Activated T-helper 2 cell treated with anti-CD3 and anti-CD28 coated beads, Interferon-gamma antibody, Interleukin-2, Interleukin-4, amounts not matched to agents 10 μg/mL and 5 μg/mL and 100 μg/mL, durations not matched to agents 14 hours and 24 hours and 36 hours (primary cell): ENCODE measurements around the gene PPM1L. TPM values are rescaled to one million over a fixed set of nuclear protein-coding genes. Genes with fewer than 3 reads are reported as not detected.

Experiments used
- DNase-seq: peaks from one replicate; pipeline ENCODE4 v3.0.0; 2021; ENCODE audit warnings: low spot score
- H3K27ac Mint-ChIP-seq: one replicate; pipeline ENCODE4 v1.8.0; 2021; ENCODE audit warnings: mixed read lengths
- H3K27me3 Mint-ChIP-seq: one replicate; pipeline ENCODE4 v1.8.0; 2021; ENCODE audit warnings: low read depth, mixed read lengths
- H3K36me3 Mint-ChIP-seq: one replicate; pipeline ENCODE4 v1.8.0; 2021; ENCODE audit warnings: low read depth, mixed read lengths
- H3K4me1 Mint-ChIP-seq: one replicate; pipeline ENCODE4 v1.8.0; 2021; ENCODE audit warnings: low read depth, mixed read lengths
- H3K4me3 Mint-ChIP-seq: one replicate; pipeline ENCODE4 v1.8.0; 2021; ENCODE audit warnings: low read depth, mild to moderate bottlenecking, moderate library complexity, mixed read lengths
- H3K9me3 Mint-ChIP-seq: one replicate; pipeline ENCODE4 v1.8.0; 2021; ENCODE audit warnings: mixed read lengths
- intact Hi-C: fragments of 100-400 bp; cut with micrococcal nuclease; formaldehyde crosslinking; loops from one replicate; pipeline ENCODE4 v1.15.1; 2023
- total RNA-seq: library from RNA; stranded (reverse); gene quantifications from 2 replicates; pipeline ENCODE4 v1.2.3, GENCODE V29; 2022

PPM1L gene
- total RNA-seq, 1 donor from 2014 or later, result 2.6 TPM

- no peak overlapping the region for H3K27ac Mint-ChIP-seq
- no peak overlapping the region for H3K4me3 Mint-ChIP-seq
- DNase-seq, result no peak
- no peaks in the 10 kb centered on the region for H3K9me3 Mint-ChIP-seq
- intact Hi-C loops, result no loop called here
- H3K36me3 Mint-ChIP-seq, result no peaks in the 10 kb centered on the region
- H3K4me1 Mint-ChIP-seq, result no peaks in the 10 kb centered on the region
- peaks cover 5% of the 10 kb centered on the region for H3K27me3 Mint-ChIP-seq
These were observed 96.8 kb downstream of the PPM1L start for GRCh38 chr3:160852856-160853255.

DNA sequence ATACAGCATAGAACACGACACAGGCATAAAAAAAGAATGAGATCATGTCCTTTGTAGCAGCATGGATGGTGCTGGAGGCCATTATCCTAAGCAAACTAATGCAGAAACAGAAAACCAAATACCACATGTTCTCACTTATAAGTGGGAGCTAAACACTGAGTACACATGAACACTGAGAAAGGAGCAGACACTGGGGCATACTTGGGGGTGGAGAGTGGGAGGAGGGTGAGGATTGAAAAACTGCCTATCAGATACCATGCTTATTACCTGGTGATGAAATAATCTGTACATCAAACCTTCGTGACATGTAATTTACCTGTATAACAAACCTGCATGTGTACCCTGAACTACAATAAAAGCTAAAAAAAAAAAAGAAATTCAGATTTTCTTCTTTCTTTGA is 100.4 kb downstream of the PPM1L start:
- Mint-ChIP-seq H3K4me3 (no peak overlapping the region), H3K27ac (no peak overlapping the region), H3K27me3 (peaks cover 2% of the 10 kb centered on the region), H3K4me1 (no peaks in the 10 kb centered on the region), H3K9me3 (no peaks in the 10 kb centered on the region), H3K36me3 (no peaks in the 10 kb centered on the region)
- intact Hi-C loops, result no loop called here
- no peak for DNase-seq

DNA sequence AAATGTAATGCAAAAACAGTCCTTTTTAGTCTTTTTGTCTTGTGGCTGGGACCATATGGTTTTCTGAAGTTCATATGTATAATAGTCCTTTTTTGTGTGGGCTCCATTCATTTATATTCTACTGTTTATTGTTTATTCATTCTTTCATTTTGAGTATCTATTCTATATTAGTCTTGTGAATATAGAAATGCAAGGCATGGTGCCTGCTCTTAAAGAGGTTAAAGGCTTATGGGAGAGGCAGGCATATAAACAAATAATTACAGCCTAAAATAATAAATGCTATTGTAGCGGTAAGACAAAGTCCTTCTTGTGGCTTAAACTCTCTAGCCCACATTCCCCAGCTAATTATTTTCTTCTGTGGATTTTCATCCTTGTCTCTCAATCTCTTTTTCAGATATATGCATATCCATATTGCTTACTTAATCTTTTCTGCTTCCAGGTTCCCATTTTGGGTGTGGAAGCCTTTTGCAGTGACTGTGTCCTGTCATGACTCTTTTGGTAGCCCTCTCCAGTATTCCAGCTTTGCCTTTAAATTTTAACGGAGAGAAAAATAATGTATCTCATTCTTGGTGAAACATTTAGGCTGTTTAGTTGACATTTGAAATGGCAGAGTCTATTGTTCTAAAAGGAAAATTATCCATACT is 101.6 kb downstream of the PPM1L start:
- no peak overlapping the region for H3K4me3 Mint-ChIP-seq
- H3K4me1 Mint-ChIP-seq, result no peaks in the 10 kb centered on the region
- no peak overlapping the region for H3K27ac Mint-ChIP-seq
- intact Hi-C loops, result no loop called here
- H3K9me3 Mint-ChIP-seq, result no peaks in the 10 kb centered on the region
- no peaks in the 10 kb centered on the region for H3K36me3 Mint-ChIP-seq
- no peak for DNase-seq
- peaks cover 2% of the 10 kb centered on the region for H3K27me3 Mint-ChIP-seq

DNA sequence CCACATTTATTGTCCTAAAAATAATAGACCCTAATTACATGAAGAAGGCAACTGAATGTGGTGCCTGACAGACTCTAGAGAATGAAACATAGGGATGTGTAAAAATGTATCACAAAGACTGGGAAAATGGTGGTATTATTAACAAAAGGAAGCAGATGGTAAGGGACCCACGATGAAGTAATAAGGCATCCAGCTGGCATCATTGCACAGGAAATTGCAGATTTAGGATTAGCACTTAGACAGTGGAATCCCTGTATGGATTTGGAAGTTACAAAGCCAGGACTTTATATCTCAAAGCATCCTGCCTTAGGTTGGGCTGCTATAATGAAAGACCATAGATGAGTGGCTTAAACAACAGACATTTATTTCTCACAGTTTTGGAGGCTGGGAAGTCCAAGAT is 104.3 kb downstream of the PPM1L start:
- H3K4me1 Mint-ChIP-seq, result no peaks in the 10 kb centered on the region
- no peak overlapping the region for H3K4me3 Mint-ChIP-seq
- no peak for DNase-seq
- intact Hi-C loops, result no loop called here
- H3K27ac Mint-ChIP-seq, result no peak overlapping the region
- H3K9me3 Mint-ChIP-seq, result no peaks in the 10 kb centered on the region
- H3K36me3 Mint-ChIP-seq, result no peaks in the 10 kb centered on the region
- peaks cover 2% of the 10 kb centered on the region for H3K27me3 Mint-ChIP-seq

- Mint-ChIP-seq H3K4me3 (no peak overlapping the region), H3K27ac (no peak overlapping the region), H3K36me3 (no peaks in the 10 kb centered on the region), H3K4me1 (no peaks in the 10 kb centered on the region), H3K27me3 (peaks cover 4% of the 10 kb centered on the region), H3K9me3 (no peaks in the 10 kb centered on the region)
- intact Hi-C loops, result no loop called here
- DNase-seq, result no peak
These were observed 113.8 kb downstream of the PPM1L start for GRCh38 chr3:160869825-160870224.

GRCh38 chr3:160870327-160870726 is 114.3 kb downstream of the PPM1L start:
- Mint-ChIP-seq H3K4me3 (no peak overlapping the region), H3K36me3 (no peaks in the 10 kb centered on the region), H3K27ac (no peak overlapping the region), H3K9me3 (no peaks in the 10 kb centered on the region), H3K27me3 (peaks cover 4% of the 10 kb centered on the region), H3K4me1 (no peaks in the 10 kb centered on the region)
- intact Hi-C loops, result no loop called here
- DNase-seq, result no peak

DNA sequence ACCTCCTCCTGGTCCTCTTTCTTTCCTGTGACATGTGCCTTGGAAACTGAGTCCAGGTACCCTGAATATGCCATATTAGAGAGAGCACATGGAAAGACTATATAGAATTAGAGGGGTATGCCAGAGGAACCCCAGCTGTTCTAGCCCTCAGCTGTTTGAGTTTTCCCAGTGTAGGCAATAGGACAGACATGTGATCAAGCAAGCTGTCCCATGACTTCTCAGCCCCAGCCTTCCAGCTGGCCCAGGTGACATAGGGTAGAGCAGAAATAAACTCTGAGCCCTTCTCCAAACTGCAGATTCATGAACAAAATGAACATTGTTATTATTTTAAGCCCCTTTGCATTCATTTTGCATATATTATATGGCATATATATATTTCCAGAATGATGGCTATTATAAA is 118.7 kb downstream of the PPM1L start:
- Mint-ChIP-seq H3K4me3 (no peak overlapping the region), H3K27ac (no peak overlapping the region), H3K9me3 (no peaks in the 10 kb centered on the region), H3K4me1 (no peaks in the 10 kb centered on the region), H3K27me3 (no peaks in the 10 kb centered on the region), H3K36me3 (no peaks in the 10 kb centered on the region)
- intact Hi-C loops, result no loop called here
- DNase-seq, result no peak

- H3K4me3 Mint-ChIP-seq, result no peak overlapping the region
- H3K36me3 Mint-ChIP-seq, result no peaks in the 10 kb centered on the region
- H3K27me3 Mint-ChIP-seq, result peaks cover 9% of the 10 kb centered on the region
- no peak for DNase-seq
- no peaks in the 10 kb centered on the region for H3K4me1 Mint-ChIP-seq
- intact Hi-C loops, result no loop called here
- H3K9me3 Mint-ChIP-seq, result no peaks in the 10 kb centered on the region
- no peak overlapping the region for H3K27ac Mint-ChIP-seq
These were observed 120.6 kb downstream of the PPM1L start for GRCh38 chr3:160876643-160877042.

DNA sequence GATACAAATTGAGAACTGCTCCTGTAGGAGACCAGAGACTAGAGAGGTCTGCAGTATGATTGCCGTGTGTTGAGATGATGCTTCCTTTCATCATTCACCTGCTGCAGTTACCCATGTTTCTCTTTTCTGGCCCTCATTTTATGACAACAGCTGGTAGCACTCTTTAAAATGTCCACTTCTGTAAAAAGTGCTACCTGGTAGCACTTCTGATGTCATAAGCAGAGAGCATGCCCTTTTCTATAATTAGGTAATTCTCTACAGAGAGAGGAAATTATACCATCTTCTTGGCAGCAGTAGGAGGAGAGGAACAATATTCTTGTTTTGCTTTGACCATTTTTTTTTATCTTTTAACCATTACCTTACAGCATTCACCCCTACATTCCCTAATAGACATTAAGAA is 123.8 kb downstream of the PPM1L start:
- H3K27ac Mint-ChIP-seq, result no peak overlapping the region
- H3K9me3 Mint-ChIP-seq, result no peaks in the 10 kb centered on the region
- no peak for DNase-seq
- H3K4me3 Mint-ChIP-seq, result no peak overlapping the region
- intact Hi-C loops, result no loop called here
- no peaks in the 10 kb centered on the region for H3K36me3 Mint-ChIP-seq
- H3K27me3 Mint-ChIP-seq, result peaks cover 10% of the 10 kb centered on the region
- no peaks in the 10 kb centered on the region for H3K4me1 Mint-ChIP-seq

- H3K4me1 Mint-ChIP-seq, result no peaks in the 10 kb centered on the region
- no peaks in the 10 kb centered on the region for H3K36me3 Mint-ChIP-seq
- H3K27ac Mint-ChIP-seq, result no peak overlapping the region
These were observed 127.3 kb downstream of the PPM1L start for GRCh38 chr3:160883373-160883772.

GRCh38 chr3:160885791-160886286 is 129.8 kb downstream of the PPM1L start:
- H3K4me1 Mint-ChIP-seq, result peaks cover 5% of the 10 kb centered on the region
- H3K36me3 Mint-ChIP-seq, result no peaks in the 10 kb centered on the region
- no peak overlapping the region for H3K4me3 Mint-ChIP-seq
- no peak overlapping the region for H3K27ac Mint-ChIP-seq
- peaks cover 17% of the 10 kb centered on the region for H3K9me3 Mint-ChIP-seq
- intact Hi-C loops, result no loop called here
- no peak for DNase-seq
- H3K27me3 Mint-ChIP-seq, result peaks cover 5% of the 10 kb centered on the region

More at GRCh38 chr3:160883373-160883772, 127.3 kb downstream of the PPM1L start:
- DNase-seq, result no peak
- no peak overlapping the region for H3K4me3 Mint-ChIP-seq
- H3K27me3 Mint-ChIP-seq, result peaks cover 10% of the 10 kb centered on the region
- intact Hi-C loops, result no loop called here
- peaks cover 9% of the 10 kb centered on the region for H3K9me3 Mint-ChIP-seq

GRCh38 chr3:160886421-160886820 is 130.4 kb downstream of the PPM1L start:
- DNase-seq, result no peak
- Mint-ChIP-seq H3K36me3 (no peaks in the 10 kb centered on the region), H3K27me3 (peaks cover 2% of the 10 kb centered on the region), H3K9me3 (peaks cover 17% of the 10 kb centered on the region), H3K4me1 (peaks cover 5% of the 10 kb centered on the region), H3K27ac (no peak overlapping the region), H3K4me3 (no peak overlapping the region)
- intact Hi-C loops, result no loop called here

DNA sequence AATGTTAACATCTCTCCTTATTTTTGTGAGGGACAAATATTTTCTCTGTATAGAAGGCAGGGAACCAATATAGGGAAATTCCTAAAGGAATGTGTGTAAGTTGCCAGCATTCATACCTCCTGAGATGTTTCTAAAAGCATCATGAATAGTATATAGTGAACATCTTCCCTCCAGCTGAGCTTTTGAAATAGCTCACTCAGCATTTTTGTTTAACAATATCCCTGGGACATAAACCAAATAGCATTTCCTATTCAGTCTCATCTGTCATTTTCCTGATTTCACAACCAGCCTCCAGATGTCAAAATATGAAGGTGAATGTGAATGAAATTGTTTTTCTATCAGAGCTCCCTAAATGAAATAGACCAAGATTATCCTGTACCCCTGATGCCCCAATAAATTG is 137.2 kb downstream of the PPM1L start:
- Mint-ChIP-seq H3K4me3 (no peak overlapping the region), H3K9me3 (peaks cover 8% of the 10 kb centered on the region), H3K36me3 (no peaks in the 10 kb centered on the region), H3K27ac (no peak overlapping the region), H3K27me3 (no peaks in the 10 kb centered on the region), H3K4me1 (peaks cover 5% of the 10 kb centered on the region)
- intact Hi-C loops, result no loop called here
- no peak for DNase-seq

DNA sequence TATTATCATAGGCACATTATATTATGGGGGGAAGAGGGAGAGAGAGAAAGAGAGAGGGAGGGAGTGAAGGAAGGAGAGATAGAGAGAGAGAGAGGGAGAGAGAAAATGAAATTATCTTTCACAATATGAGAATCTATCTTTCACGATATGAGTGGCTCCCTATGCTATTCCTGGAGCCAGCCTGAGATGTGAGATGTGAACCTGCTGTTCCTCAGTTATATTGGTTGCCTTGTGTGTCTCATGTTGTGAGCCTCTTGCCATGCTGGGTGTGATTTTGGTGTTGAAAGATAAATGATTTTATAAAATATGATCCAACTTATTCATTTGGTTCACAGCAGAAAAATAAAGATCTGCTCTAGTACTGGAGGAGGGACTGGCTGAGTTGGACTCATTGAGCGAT is 148.7 kb downstream of the PPM1L start:
- peaks cover 9% of the 10 kb centered on the region for H3K27me3 Mint-ChIP-seq
- no peak for DNase-seq
- H3K4me3 Mint-ChIP-seq, result no peak overlapping the region
- no peaks in the 10 kb centered on the region for H3K36me3 Mint-ChIP-seq
- intact Hi-C loops, result no loop called here
- no peak overlapping the region for H3K27ac Mint-ChIP-seq
- H3K9me3 Mint-ChIP-seq, result no peaks in the 10 kb centered on the region
- H3K4me1 Mint-ChIP-seq, result no peaks in the 10 kb centered on the region
